OCI-LY3 (cell line): ENCODE measurements around the gene ABCC8.

Experiments
- H2AFZ ChIP-seq: fragments of 200-600, 300-600 bp; shearing (Covaris generic); 2 replicates; pipeline ENCODE4 v1.6.0; 2014; ENCODE audit warnings: antibody characterized with exemption, low read depth, low read length
- H3K27ac ChIP-seq: fragments of 200-600, 300-600 bp; sonication (generic); 2 replicates; pipeline ENCODE4 v1.5.1; 2014; ENCODE audit warnings: mild to moderate bottlenecking, low read length, moderate library complexity, mixed read lengths
- H3K27me3 ChIP-seq: fragments of 200-600, 300-600 bp; sonication (generic); 2 replicates; pipeline ENCODE4 v1.6.1; 2014; ENCODE audit warnings: low read depth, low read length, mixed read lengths
- H3K36me3 ChIP-seq: fragments of 200-600, 300-600 bp; sonication (generic); replicated peaks from 2 replicates; pipeline ENCODE3; 2014; ENCODE audit warnings: low read depth, low read length, mixed read lengths
- H3K4me1 ChIP-seq: fragments of 300-600, 200-600 bp; sonication (generic); 2 replicates; pipeline ENCODE4 v1.6.1; 2014; ENCODE audit warnings: low read length, mixed read lengths
- H3K4me2 ChIP-seq: fragments of 200-600, 300-600 bp; sonication (generic); 2 replicates; pipeline ENCODE4 v1.6.1; 2014; ENCODE audit warnings: low read length, mixed read lengths
- H3K4me3 ChIP-seq: fragments of 300-600, 200-600 bp; sonication (generic); 2 replicates; pipeline ENCODE4 v1.5.1; 2014; ENCODE audit warnings: antibody characterized with exemption, mild to moderate bottlenecking, low read length, moderate library complexity
- H3K79me2 ChIP-seq: fragments of 300-600, 200-600 bp; shearing (Covaris generic); 2 replicates; pipeline ENCODE4 v1.6.1; 2014; ENCODE audit warnings: mild to moderate bottlenecking, low read length, mixed read lengths
- H3K9ac ChIP-seq: fragments of 300-600, 200-600 bp; shearing (Covaris generic); 2 replicates; pipeline ENCODE4 v1.6.0; 2014; ENCODE audit warnings: mild to moderate bottlenecking, low read length, moderate library complexity
- H3K9me3 ChIP-seq: fragments of 200-600, 300-600 bp; shearing (Covaris generic); 2 replicates; pipeline ENCODE4 v1.6.1; 2014; ENCODE audit warnings: low read length, mixed read lengths; ENCODE audit not compliant: insufficient read depth
- H4K20me1 ChIP-seq: fragments of 200-600, 300-600 bp; sonication (generic); 2 replicates; pipeline ENCODE4 v1.6.1; 2016; ENCODE audit warnings: low read length, mixed read lengths; ENCODE audit not compliant: insufficient read depth
- CTCF ChIP-seq: fragments of 200-600, 300-600 bp; sonication (generic); IDR thresholded peaks from 2 replicates; pipeline ENCODE4 v1.5.1; 2014; ENCODE audit warnings: antibody characterized with exemption, low read length, low read depth
- EZH2phosphoT487 ChIP-seq: fragments of 200-600 bp; shearing (Covaris generic); IDR thresholded peaks from 2 replicates; pipeline ENCODE4 v1.6.1; 2018; ENCODE audit warnings: antibody characterized with exemption, mixed run types, low read depth

Gene ABCC8

GRCh38 chr11:17434108-17434507 lies 42.5 kb downstream of the ABCC8 start:
- H2AFZ ChIP-seq: no peak overlapping the region
- no peak for TF ChIP-seq CTCF
- no peak for TF ChIP-seq EZH2phosphoT487
- H4K20me1 ChIP-seq: no peaks in the 10 kb centered on the region
- no peaks in the 10 kb centered on the region for H3K4me1 ChIP-seq
- no peaks in the 10 kb centered on the region for H3K9me3 ChIP-seq
- no peak overlapping the region for H3K27ac ChIP-seq
- H3K9ac ChIP-seq: no peak overlapping the region
- H3K36me3 ChIP-seq: no peaks in the 10 kb centered on the region
- H3K79me2 ChIP-seq: no peaks in the 10 kb centered on the region
- no peak overlapping the region for H3K4me3 ChIP-seq
- no peaks in the 10 kb centered on the region for H3K27me3 ChIP-seq
- H3K4me2 ChIP-seq: no peak overlapping the region

DNA sequence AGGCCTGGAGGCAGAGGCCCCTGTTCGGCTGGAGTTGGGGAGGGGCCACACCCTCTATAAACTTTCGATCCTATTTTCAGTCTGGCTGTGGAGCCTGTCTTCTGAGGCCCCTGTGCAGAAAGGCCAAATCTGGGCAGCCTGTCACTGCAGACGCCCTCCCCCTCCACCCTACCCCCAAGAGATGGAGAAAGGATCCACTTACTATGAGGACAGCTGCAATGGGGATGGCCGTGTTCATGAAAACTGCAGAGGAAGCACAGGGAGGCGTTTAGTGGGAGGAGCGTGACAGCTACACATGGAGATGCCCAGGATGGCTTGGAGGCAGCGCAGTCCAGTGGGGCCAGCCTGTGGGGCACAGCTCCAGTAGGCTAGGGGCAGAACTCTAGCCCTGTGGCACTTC lies 44.6 kb downstream of the ABCC8 start:
- Histone ChIP-seq H4K20me1 (no peaks in the 10 kb centered on the region), H3K9ac (no peak overlapping the region), H3K4me3 (no peak overlapping the region), H3K27me3 (no peaks in the 10 kb centered on the region), H3K79me2 (no peaks in the 10 kb centered on the region), H3K36me3 (no peaks in the 10 kb centered on the region), H3K4me2 (no peak overlapping the region), H2AFZ (no peak overlapping the region), H3K27ac (no peak overlapping the region), H3K4me1 (no peaks in the 10 kb centered on the region), H3K9me3 (no peaks in the 10 kb centered on the region)
- TF ChIP-seq CTCF: no peak
- TF ChIP-seq EZH2phosphoT487: no peak

- H3K79me2 ChIP-seq: no peaks in the 10 kb centered on the region
- H3K9me3 ChIP-seq: no peaks in the 10 kb centered on the region
- H3K36me3 ChIP-seq: no peaks in the 10 kb centered on the region
- TF ChIP-seq CTCF: no peak
- TF ChIP-seq EZH2phosphoT487: no peak
- H3K4me1 ChIP-seq: no peaks in the 10 kb centered on the region
- H3K27me3 ChIP-seq: peaks cover 3% of the 10 kb centered on the region; the same call in 1 of the 2 replicates
- no peak overlapping the region for H3K27ac ChIP-seq
- no peaks in the 10 kb centered on the region for H4K20me1 ChIP-seq
- H2AFZ ChIP-seq: no peak overlapping the region
- no peak overlapping the region for H3K9ac ChIP-seq
- H3K4me2 ChIP-seq: no peak overlapping the region
- H3K4me3 ChIP-seq: no peak overlapping the region
These were observed 45.5 kb downstream of the ABCC8 start for GRCh38 chr11:17431139-17431538.

GRCh38 chr11:17430616-17431015 lies 46.0 kb downstream of the ABCC8 start:
- TF ChIP-seq EZH2phosphoT487 (no peak), CTCF (no peak)
- H3K27ac ChIP-seq: no peak overlapping the region
- no peak overlapping the region for H2AFZ ChIP-seq
- no peaks in the 10 kb centered on the region for H4K20me1 ChIP-seq
- no peak overlapping the region for H3K4me2 ChIP-seq
- no peak overlapping the region for H3K4me3 ChIP-seq
- H3K9ac ChIP-seq: no peak overlapping the region
- H3K79me2 ChIP-seq: no peaks in the 10 kb centered on the region
- H3K27me3 ChIP-seq: peaks cover 3% of the 10 kb centered on the region; the same call in 1 of the 2 replicates
- H3K9me3 ChIP-seq: no peaks in the 10 kb centered on the region
- H3K4me1 ChIP-seq: no peaks in the 10 kb centered on the region
- no peaks in the 10 kb centered on the region for H3K36me3 ChIP-seq
